WTC11 (cell line): ENCODE data around the gene PROSER3. TPM values are rescaled to one million over a fixed set of nuclear protein-coding genes. Genes with fewer than 3 reads are reported as not detected.
A peak's percentile ranks its signal among the peaks of the same experiment; 100 is the strongest.

Source experiments
- ATAC-seq: fragments of 200-7000 bp; cut with Tn5 transposase; 2 replicates; pipeline ENCODE4 v1.10.0; 2021; ENCODE audit warnings: mild to moderate bottlenecking, moderate library complexity
- CTCF ChIA-PET: fragments of 300-600 bp; sonication (Branson Sonifier 250); formaldehyde crosslinking; loops from one replicate; lab custom pipeline; 2021; ENCODE audit warnings: antibody characterized with exemption; lab: Charles Lee
- POLR2A ChIA-PET: fragments of 350-600 bp; sonication (Branson Sonifier 250); formaldehyde crosslinking; loops from one replicate; lab custom pipeline; 2021; ENCODE audit warnings: antibody characterized with exemption; lab: Charles Lee
- DNase-seq: peaks from one replicate; pipeline ENCODE4 v3.0.0; 2021; ENCODE audit warnings: low spot score
- H3K27ac Mint-ChIP-seq: 2 replicates; pipeline ENCODE4 v1.8.0; 2021; ENCODE audit warnings: mixed read lengths
- H3K27me3 Mint-ChIP-seq: 2 replicates; pipeline ENCODE4 v1.8.0; 2021; ENCODE audit warnings: low read depth, mild to moderate bottlenecking, moderate library complexity, mixed read lengths
- H3K36me3 Mint-ChIP-seq: 2 replicates; pipeline ENCODE4 v1.8.0; 2021; ENCODE audit warnings: mixed read lengths
- H3K4me1 Mint-ChIP-seq: 2 replicates; pipeline ENCODE4 v1.8.0; 2022; ENCODE audit warnings: mixed read lengths
- H3K4me3 Mint-ChIP-seq: 2 replicates; pipeline ENCODE4 v1.8.0; 2021; ENCODE audit warnings: mild to moderate bottlenecking, moderate library complexity, mixed read lengths
- H3K9me3 Mint-ChIP-seq: 2 replicates; pipeline ENCODE4 v1.8.0; 2021; ENCODE audit warnings: mixed read lengths
- OVOL2 ChIP-seq: fragments of 250-450 bp; sonication (Bioruptor Pico); IDR thresholded peaks from 2 replicates; pipeline ENCODE4 v1.9.0; 2021; ENCODE audit warnings: mild to moderate bottlenecking, borderline replicate concordance
- SP1 ChIP-seq: sonication (generic); formaldehyde crosslinking; conservative IDR thresholded peaks from 2 replicates; pipeline ENCODE4 v1.8.1; 2022; ENCODE audit warnings: missing genetic modification reagents
- TEAD4 ChIP-seq: sonication (generic); formaldehyde crosslinking; IDR thresholded peaks from 2 replicates; pipeline ENCODE4 v1.8.0; 2022; ENCODE audit warnings: mild to moderate bottlenecking, missing genetic modification reagents
- ZNF317 ChIP-seq: sonication (generic); formaldehyde crosslinking; IDR thresholded peaks from 2 replicates; pipeline ENCODE4 v1.8.1; 2023; ENCODE audit warnings: low read depth, mild to moderate bottlenecking, moderate library complexity, missing genetic modification reagents, borderline replicate concordance
- total RNA-seq: library from RNA; stranded (reverse); gene quantifications from 3 replicates; pipeline ENCODE4 v1.2.3, GENCODE V29; 2021
- TF ChIP-seq, protein P1 (sequence below): sonication (generic); formaldehyde crosslinking; IDR thresholded peaks from 2 replicates; pipeline ENCODE4 v1.8.1; 2023; ENCODE audit warnings: mild to moderate bottlenecking, missing genetic modification reagents, moderate library complexity
- TF ChIP-seq, protein P2 (sequence below): sonication (generic); formaldehyde crosslinking; IDR thresholded peaks from 2 replicates; pipeline ENCODE4 v1.8.0; 2023; ENCODE audit warnings: mild to moderate bottlenecking, missing genetic modification reagents
- TF ChIP-seq, protein P3 (sequence below): sonication (generic); formaldehyde crosslinking; IDR thresholded peaks from 2 replicates; pipeline ENCODE4 v1.8.1; 2022; ENCODE audit warnings: low read depth, mild to moderate bottlenecking, moderate library complexity, missing genetic modification reagents, borderline replicate concordance
- TF ChIP-seq, protein P4 (sequence below): fragments of 200-600 bp; IDR thresholded peaks from 2 replicates; pipeline ENCODE4 v1.8.0; 2022; ENCODE audit warnings: antibody characterized with exemption

The PROSER3 gene
- total RNA-seq, 1 experiment from 2014 or later: 32.9 TPM

DNA sequence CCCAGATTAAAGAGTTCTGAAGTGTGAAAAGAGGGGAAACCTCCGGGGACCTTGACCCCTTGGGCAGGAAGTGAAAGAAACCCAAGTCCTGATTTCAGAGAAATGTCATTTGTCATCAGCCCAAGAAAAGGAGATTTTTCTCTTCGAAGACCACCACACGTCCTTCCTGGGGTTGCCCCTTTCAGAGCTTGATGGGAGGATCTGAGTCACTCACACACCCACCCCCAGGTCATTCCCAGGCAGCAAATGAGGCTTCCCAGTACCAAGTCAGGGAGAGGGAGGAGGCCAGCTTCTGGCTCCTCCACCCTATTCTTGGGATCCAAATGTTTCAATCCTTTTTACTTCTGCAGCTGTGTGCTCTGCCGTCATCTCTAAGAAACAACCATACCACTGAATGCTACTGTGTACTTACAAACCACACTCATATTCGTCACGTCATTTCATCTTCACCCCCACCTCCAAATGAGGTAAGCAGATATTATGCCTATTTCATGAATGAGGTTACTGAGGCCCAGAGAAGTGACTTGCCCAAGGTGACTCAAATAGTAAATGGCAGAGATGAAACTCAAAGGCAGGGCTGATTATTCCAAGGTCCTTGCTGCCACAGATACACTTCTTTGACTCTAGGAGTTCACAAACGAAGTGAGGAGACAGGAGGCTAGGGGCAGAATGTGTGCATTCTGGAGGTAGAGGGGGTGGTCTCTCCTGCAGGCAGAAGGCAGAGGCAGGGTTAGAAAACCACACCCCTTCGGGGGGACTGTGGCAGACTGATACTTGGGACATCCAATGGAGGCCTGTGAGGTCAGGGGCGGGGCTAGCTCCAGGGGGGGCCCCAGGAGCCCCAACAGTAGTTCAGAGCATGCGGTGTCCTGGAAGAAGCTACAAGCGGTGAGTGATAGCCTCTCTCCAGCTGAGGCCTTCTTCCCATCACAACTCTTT, 45.1 kb upstream of the PROSER3 start:
- peaks cover 41% of the 10 kb centered on the region for H3K4me1 Mint-ChIP-seq
- ATAC-seq (no peak), DNase-seq (peak; percentile 46)
- H3K4me3 Mint-ChIP-seq: no peak overlapping the region
- ChIA-PET POLR2A (interaction anchor here (1.3 to 4.0 kb wide), 2 partner anchors 10 to 28 kb away, joined by 3 to 14 read pairs; partner anchors contain the start of gene ZBTB32), CTCF (interaction anchor here (1.2 to 2.4 kb wide), 4 partner anchors 10 to 203 kb away, joined by 3 to 8 read pairs (median 7); no protein-coding TSS in a partner anchor)
- H3K9me3 Mint-ChIP-seq: no peaks in the 10 kb centered on the region
- TF ChIP-seq ZNF317 (CRISPR knock-in tag) (no peak), TEAD4 (no peak)
- TF ChIP-seq, protein P1, sequence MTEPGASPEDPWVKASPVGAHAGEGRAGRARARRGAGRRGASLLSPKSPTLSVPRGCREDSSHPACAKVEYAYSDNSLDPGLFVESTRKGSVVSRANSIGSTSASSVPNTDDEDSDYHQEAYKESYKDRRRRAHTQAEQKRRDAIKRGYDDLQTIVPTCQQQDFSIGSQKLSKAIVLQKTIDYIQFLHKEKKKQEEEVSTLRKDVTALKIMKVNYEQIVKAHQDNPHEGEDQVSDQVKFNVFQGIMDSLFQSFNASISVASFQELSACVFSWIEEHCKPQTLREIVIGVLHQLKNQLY (CRISPR knock-in tag): no peak
- TF ChIP-seq, protein P2, sequence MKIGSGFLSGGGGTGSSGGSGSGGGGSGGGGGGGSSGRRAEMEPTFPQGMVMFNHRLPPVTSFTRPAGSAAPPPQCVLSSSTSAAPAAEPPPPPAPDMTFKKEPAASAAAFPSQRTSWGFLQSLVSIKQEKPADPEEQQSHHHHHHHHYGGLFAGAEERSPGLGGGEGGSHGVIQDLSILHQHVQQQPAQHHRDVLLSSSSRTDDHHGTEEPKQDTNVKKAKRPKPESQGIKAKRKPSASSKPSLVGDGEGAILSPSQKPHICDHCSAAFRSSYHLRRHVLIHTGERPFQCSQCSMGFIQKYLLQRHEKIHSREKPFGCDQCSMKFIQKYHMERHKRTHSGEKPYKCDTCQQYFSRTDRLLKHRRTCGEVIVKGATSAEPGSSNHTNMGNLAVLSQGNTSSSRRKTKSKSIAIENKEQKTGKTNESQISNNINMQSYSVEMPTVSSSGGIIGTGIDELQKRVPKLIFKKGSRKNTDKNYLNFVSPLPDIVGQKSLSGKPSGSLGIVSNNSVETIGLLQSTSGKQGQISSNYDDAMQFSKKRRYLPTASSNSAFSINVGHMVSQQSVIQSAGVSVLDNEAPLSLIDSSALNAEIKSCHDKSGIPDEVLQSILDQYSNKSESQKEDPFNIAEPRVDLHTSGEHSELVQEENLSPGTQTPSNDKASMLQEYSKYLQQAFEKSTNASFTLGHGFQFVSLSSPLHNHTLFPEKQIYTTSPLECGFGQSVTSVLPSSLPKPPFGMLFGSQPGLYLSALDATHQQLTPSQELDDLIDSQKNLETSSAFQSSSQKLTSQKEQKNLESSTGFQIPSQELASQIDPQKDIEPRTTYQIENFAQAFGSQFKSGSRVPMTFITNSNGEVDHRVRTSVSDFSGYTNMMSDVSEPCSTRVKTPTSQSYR: no peak
- TF ChIP-seq, protein P3, sequence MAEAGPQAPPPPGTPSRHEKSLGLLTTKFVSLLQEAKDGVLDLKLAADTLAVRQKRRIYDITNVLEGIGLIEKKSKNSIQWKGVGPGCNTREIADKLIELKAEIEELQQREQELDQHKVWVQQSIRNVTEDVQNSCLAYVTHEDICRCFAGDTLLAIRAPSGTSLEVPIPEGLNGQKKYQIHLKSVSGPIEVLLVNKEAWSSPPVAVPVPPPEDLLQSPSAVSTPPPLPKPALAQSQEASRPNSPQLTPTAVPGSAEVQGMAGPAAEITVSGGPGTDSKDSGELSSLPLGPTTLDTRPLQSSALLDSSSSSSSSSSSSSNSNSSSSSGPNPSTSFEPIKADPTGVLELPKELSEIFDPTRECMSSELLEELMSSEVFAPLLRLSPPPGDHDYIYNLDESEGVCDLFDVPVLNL (CRISPR knock-in tag): no peak
- H3K36me3 Mint-ChIP-seq: no peaks in the 10 kb centered on the region
- no peak overlapping the region for H3K27ac Mint-ChIP-seq
- peaks cover 8% of the 10 kb centered on the region for H3K27me3 Mint-ChIP-seq

DNA sequence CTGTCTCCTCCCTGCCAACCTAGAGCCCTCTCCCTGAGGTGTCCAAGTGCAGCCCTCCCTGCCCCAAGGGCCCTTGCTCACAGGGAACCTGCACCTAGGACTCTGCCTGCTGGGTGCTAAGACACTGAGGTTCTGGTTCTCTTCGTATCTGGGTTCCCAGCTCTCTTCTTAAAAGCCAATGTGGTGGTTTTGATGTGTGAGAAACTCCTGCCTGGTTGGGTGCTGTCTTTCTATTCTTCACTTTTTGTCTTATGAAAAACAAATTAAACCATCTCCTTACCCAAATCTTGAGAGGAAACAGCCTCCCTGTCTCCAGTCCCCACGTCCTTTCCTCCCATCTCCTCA, 44.5 kb upstream of the PROSER3 start:
- H3K9me3 Mint-ChIP-seq: no peaks in the 10 kb centered on the region
- H3K27ac Mint-ChIP-seq: 0 out of 2 replicates have a peak overlapping the region, but pooled peaks have one; percentile 37
- no peaks in the 10 kb centered on the region for H3K36me3 Mint-ChIP-seq
- H3K4me1 Mint-ChIP-seq: peaks cover 41% of the 10 kb centered on the region
- TF ChIP-seq, protein P3 (CRISPR knock-in tag): no peak
- ChIA-PET POLR2A (interaction anchor here (1.3 to 4.0 kb wide), 2 partner anchors 10 to 27 kb away, joined by 3 to 14 read pairs; partner anchors contain the start of gene ZBTB32), CTCF (interaction anchor here (1.2 to 2.4 kb wide), 3 partner anchors 11 to 203 kb away, joined by 3 to 8 read pairs (median 7); no protein-coding TSS in a partner anchor)
- peaks cover 8% of the 10 kb centered on the region for H3K27me3 Mint-ChIP-seq
- H3K4me3 Mint-ChIP-seq: no peak overlapping the region
- ATAC-seq (no peak), DNase-seq (no peak)

DNA sequence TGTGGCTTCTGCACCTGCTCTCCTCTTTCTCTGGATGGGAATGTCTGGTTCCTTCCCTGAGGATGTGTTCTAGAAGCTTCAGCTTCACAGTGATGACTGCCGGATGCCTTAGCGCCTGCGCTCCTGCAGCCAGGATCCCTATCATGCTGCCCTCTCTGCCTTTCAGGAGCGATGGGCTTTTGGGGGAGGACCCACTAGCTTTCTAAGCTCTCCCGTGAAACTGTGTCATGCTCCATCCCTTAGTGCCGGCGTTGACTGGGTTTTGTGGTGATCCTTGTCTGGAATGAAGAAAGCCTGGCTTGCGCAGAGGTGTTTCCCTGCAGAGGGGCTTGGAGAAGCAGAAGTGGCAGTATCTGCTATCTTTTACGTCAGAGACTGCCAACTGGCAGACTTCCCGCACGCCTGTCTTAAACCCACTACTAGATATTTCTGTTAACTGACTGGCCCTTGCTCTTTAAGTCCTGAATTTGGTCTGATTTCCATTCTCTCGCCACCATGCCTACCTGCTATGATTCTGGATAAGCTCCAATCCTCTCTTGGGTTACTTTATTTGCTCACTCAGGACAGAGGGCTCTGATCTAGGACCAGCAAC, 44.0 kb upstream of the PROSER3 start:
- TF ChIP-seq, protein P4, sequence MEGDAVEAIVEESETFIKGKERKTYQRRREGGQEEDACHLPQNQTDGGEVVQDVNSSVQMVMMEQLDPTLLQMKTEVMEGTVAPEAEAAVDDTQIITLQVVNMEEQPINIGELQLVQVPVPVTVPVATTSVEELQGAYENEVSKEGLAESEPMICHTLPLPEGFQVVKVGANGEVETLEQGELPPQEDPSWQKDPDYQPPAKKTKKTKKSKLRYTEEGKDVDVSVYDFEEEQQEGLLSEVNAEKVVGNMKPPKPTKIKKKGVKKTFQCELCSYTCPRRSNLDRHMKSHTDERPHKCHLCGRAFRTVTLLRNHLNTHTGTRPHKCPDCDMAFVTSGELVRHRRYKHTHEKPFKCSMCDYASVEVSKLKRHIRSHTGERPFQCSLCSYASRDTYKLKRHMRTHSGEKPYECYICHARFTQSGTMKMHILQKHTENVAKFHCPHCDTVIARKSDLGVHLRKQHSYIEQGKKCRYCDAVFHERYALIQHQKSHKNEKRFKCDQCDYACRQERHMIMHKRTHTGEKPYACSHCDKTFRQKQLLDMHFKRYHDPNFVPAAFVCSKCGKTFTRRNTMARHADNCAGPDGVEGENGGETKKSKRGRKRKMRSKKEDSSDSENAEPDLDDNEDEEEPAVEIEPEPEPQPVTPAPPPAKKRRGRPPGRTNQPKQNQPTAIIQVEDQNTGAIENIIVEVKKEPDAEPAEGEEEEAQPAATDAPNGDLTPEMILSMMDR: no peak
- TF ChIP-seq SP1: no peak
- no peak for TF ChIP-seq OVOL2 (CRISPR knock-in tag)
- H3K27me3 Mint-ChIP-seq: peaks cover 5% of the 10 kb centered on the region
- H3K4me3 Mint-ChIP-seq: no peak overlapping the region
- ChIA-PET CTCF (interaction anchor here (0.9 to 2.7 kb wide), 7 partner anchors 11 to 204 kb away, joined by 3 to 16 read pairs (median 7); no protein-coding TSS in a partner anchor), POLR2A (interaction anchor here (0.7 to 4.0 kb wide), 3 partner anchors 11 to 106 kb away, joined by 3 to 14 read pairs (median 3); partner anchors contain the start of gene ZBTB32)
- no peaks in the 10 kb centered on the region for H3K9me3 Mint-ChIP-seq
- DNase-seq: no peak
- 0 out of 2 replicates have a peak overlapping the region, but pooled peaks have one; percentile 37 for H3K27ac Mint-ChIP-seq
- H3K36me3 Mint-ChIP-seq: no peaks in the 10 kb centered on the region
- no peak for ATAC-seq
- peaks cover 41% of the 10 kb centered on the region for H3K4me1 Mint-ChIP-seq
